ENCODE data around the gene ZNF609. TPM values are rescaled to one million over a fixed set of nuclear protein-coding genes. Genes with fewer than 3 reads are reported as not detected.

ZNF609 gene
- total RNA-seq, 1 experiment from 2014 or later = 31.0 TPM

- Histone ChIP-seq H3K9me2 (ENCODE audit: insufficient read depth) (0 out of 2 replicates have a peak, but pooled peaks cover 3% of the 10 kb centered on the region), H3K4me1 (ENCODE audit: control insufficient read depth in 1 of 2, insufficient read depth in 2 of 2, low read length in 2 of 2) (peaks cover 11 to 15% of the 10 kb centered on the region in 2 experiments; a peak in 3 of 4 replicates), H3K79me2 (ENCODE audit: insufficient read depth, low read length) (peaks cover 5% of the 10 kb centered on the region), H2AFZ (ENCODE audit: low read depth, low read length, poor library complexity, severe bottlenecking) (no peak overlapping the region), H3K4me2 (ENCODE audit: low read length) (no peak overlapping the region), H4K20me1 (ENCODE audit: insufficient read depth) (no peaks in the 10 kb centered on the region), H3K27me3 (ENCODE audit: insufficient read depth, low read length) (no peaks in the 10 kb centered on the region), H3K9me3 (ENCODE audit: control insufficient read depth in 1 of 2, insufficient read depth in 1 of 2, low read depth in 1 of 2, low read length in 2 of 2) (no peaks in the 10 kb centered on the region), H3K27ac (ENCODE audit: low read depth, low read length) (no peak overlapping the region), H3K36me3 (ENCODE audit: control insufficient read depth in 1 of 2, insufficient read depth in 2 of 2, low read length in 2 of 2) (peaks cover 0 to 5% of the 10 kb centered on the region in 2 experiments; a peak in 1 of 4 replicates), H3K4me3 (replicated peaks in 1 of 2; ENCODE audit: low read depth in 1 of 2, low read length in 2 of 2) (no peak overlapping the region), H3K9ac (ENCODE audit: low read length) (no peak overlapping the region)
- no TSS peak for BruUV-seq (replicated peaks)
- RAD21 ChIA-PET (ENCODE audit: low non-redundant PET in 1 of 2, low total read pairs in 2 of 2, uncharacterized antibody in 2 of 2, unreplicated experiment in 2 of 2) = interaction anchor here in 1 of 2 experiments (0.6 kb wide), 1 partner anchor 331 kb away, joined by 3 read pairs; no protein-coding TSS in a partner anchor
- POLR2A ChIA-PET = no interaction called here
- CTCF ChIA-PET = no interaction called here
- no peak for TF ChIP-seq FOSL1 (IDR thresholded peaks at IDR 0.05; ENCODE audit: low read depth)
- no peak for TF ChIP-seq EZH2 (IDR thresholded peaks at IDR 0.05)
- no peak for TF ChIP-seq CBX3 (IDR thresholded peaks at IDR 0.05; ENCODE audit: low read depth)
- TF ChIP-seq TCF7L2 (IDR thresholded peaks at IDR 0.05; ENCODE audit: borderline replicate concordance, extremely low read depth, insufficient read depth, insufficient read length) = no peak
- no peak for TF ChIP-seq ATF3 (IDR thresholded peaks at IDR 0.05)
- TF ChIP-seq RAD21 (IDR thresholded peaks at IDR 0.05; ENCODE audit: low read depth) = no peak
- TF ChIP-seq CTCF (IDR thresholded peaks at IDR 0.05 in 2 of 3, conservative IDR thresholded peaks at IDR 0.05 in 1 of 3; ENCODE audit: borderline replicate concordance in 1 of 3, insufficient read depth in 1 of 3, low read depth in 2 of 3, low read length in 2 of 3) = no peak
- TF ChIP-seq POLR2AphosphoS5 (IDR thresholded peaks at IDR 0.05; ENCODE audit: low read depth, low read length) = no peak
- no peak for TF ChIP-seq ZBTB33 (IDR thresholded peaks at IDR 0.05; ENCODE audit: extremely low read depth, insufficient replicate concordance, low read length)
- TF ChIP-seq CEBPB (IDR thresholded peaks at IDR 0.05; ENCODE audit: low read depth) = no peak
- TF ChIP-seq YY1 (IDR thresholded peaks at IDR 0.05; ENCODE audit: extremely low read depth, insufficient replicate concordance, low read depth, low read length) = no peak
- no peak for TF ChIP-seq SRF (IDR thresholded peaks at IDR 0.05; ENCODE audit: low read depth)
- no peak for TF ChIP-seq MAX (IDR thresholded peaks at IDR 0.05)
- TF ChIP-seq POLR2A (IDR thresholded peaks at IDR 0.05; ENCODE audit: borderline replicate concordance, extremely low read depth, insufficient read depth, insufficient read length) = no peak
- DNase-seq (ENCODE audit: low read depth, low spot score) (no peak), ATAC-seq (no peak)
- intact Hi-C loops (cut with micrococcal nuclease) = no loop called here
Observed at GRCh38 chr15:64456634-64457108, 3.7 kb upstream of the ZNF609 start.
